ENCODE data around the gene NBPF12.
"Not testable (repeated sequence)": the region's sequence is repeated elsewhere in the genome, so short reads cannot be mapped to it uniquely, and the experiment has no call there.

GRCh38 chr1:147044511-147044910, 106.4 kb downstream of the NBPF12 start:
- TF ChIP-seq CTCF (conservative IDR thresholded peaks at IDR 0.05; ENCODE audit: low read depth, low read length); EZH2 (IDR thresholded peaks at IDR 0.05; ENCODE audit: borderline replicate concordance, low read depth, low read length, poor library complexity, severe bottlenecking): not testable (repeated sequence)

All from A673 (cell line).